HG03432 (cell line): Measurements from ENCODE around the gene PON2.

Experiments used
- ATAC-seq: cut with Tn5 transposase; IDR thresholded peaks from one replicate; pipeline ENCODE4 v1.9.1; 2021; ENCODE audit warnings: mild to moderate bottlenecking, moderate library complexity; ENCODE audit not compliant: unreplicated experiment

The PON2 gene

GRCh38 chr7:95446618-95447017, 11.8 kb upstream of the PON2 start:
- ATAC-seq, result no peak

GRCh38 chr7:95444796-95445195, 10.0 kb upstream of the PON2 start:
- ATAC-seq, result no peak

- ATAC-seq, result no peak
Measured at GRCh38 chr7:95441042-95441823, 6.4 kb upstream of the PON2 start.

- no peak for ATAC-seq
Measured at GRCh38 chr7:95440394-95441038, 5.7 kb upstream of the PON2 start.

GRCh38 chr7:95436407-95436806, 1.6 kb upstream of the PON2 start:
- no peak for ATAC-seq

- ATAC-seq, result no peak
Measured at GRCh38 chr7:95435422-95435780, 573 bp upstream of the PON2 start.

- no peak for ATAC-seq
Measured at GRCh38 chr7:95433952-95434556, 774 bp downstream of the PON2 start.

- no peak for ATAC-seq
Measured at GRCh38 chr7:95433129-95433528, 1.7 kb downstream of the PON2 start.

GRCh38 chr7:95432606-95433005, 2.2 kb downstream of the PON2 start:
- ATAC-seq, result no peak

GRCh38 chr7:95430864-95431263, 4.0 kb downstream of the PON2 start:
- no peak for ATAC-seq

GRCh38 chr7:95429241-95429990, 5.4 kb downstream of the PON2 start:
- ATAC-seq, result no peak

GRCh38 chr7:95427914-95428516, 6.8 kb downstream of the PON2 start:
- no peak for ATAC-seq

- ATAC-seq, result no peak
Measured at GRCh38 chr7:95427166-95427565, 7.7 kb downstream of the PON2 start.

- ATAC-seq, result no peak
Measured at GRCh38 chr7:95425694-95426093, 9.1 kb downstream of the PON2 start.

GRCh38 chr7:95424716-95425115, 10.1 kb downstream of the PON2 start:
- ATAC-seq, result no peak

- ATAC-seq, result peak; percentile 77
Measured at GRCh38 chr7:95421847-95422444, 12.9 kb downstream of the PON2 start.

- ATAC-seq, result peak; percentile 87
Measured at GRCh38 chr7:95421000-95421846, 13.6 kb downstream of the PON2 start.

GRCh38 chr7:95412075-95412474, 22.8 kb downstream of the PON2 start:
- ATAC-seq, result no peak

GRCh38 chr7:95411666-95412065, 23.2 kb downstream of the PON2 start:
- ATAC-seq, result no peak

- ATAC-seq, result no peak
Measured at GRCh38 chr7:95411036-95411435, 23.8 kb downstream of the PON2 start.
